IPS DF 6.9 (cell line): Measurements from ENCODE around the gene SLC13A1.

Source experiments
- DNase-seq: peaks from one replicate; pipeline ENCODE4 v3.0.0-alpha.2; 2013; ENCODE audit warnings: low read depth, low spot score
- H3K27ac ChIP-seq: one replicate; pipeline ENCODE4 v1.5.1; 2013; ENCODE audit warnings: low read length, control low read depth
- H3K27me3 ChIP-seq: 2 replicates; pipeline ENCODE4 v1.6.1; 2013; ENCODE audit warnings: mild to moderate bottlenecking, low read length; ENCODE audit not compliant: control insufficient read depth, insufficient read depth
- H3K36me3 ChIP-seq: 2 replicates; pipeline ENCODE4 v1.6.1; 2013; ENCODE audit warnings: low read length; ENCODE audit not compliant: control insufficient read depth, insufficient read depth
- H3K4me1 ChIP-seq: 2 replicates; pipeline ENCODE4 v1.6.1; 2013; ENCODE audit warnings: low read length; ENCODE audit not compliant: control insufficient read depth, insufficient read depth
- H3K4me3 ChIP-seq: 2 replicates; pipeline ENCODE4 v1.5.1; 2013; ENCODE audit warnings: mild to moderate bottlenecking, low read length
- H3K9me3 ChIP-seq: 2 replicates; pipeline ENCODE4 v1.6.1; 2013; ENCODE audit warnings: low read length, inconsistent platforms; ENCODE audit not compliant: control insufficient read depth, insufficient read depth
- WGBS: extraction: QIAGEN DNeasy Blood & Tissue Kit; methylation state at CpG from one replicate; pipeline ENCODE4 v1.1.7; 2013; ENCODE audit warnings: mixed read lengths, missing lambda C conversion rate; ENCODE audit not compliant: insufficient read length, insufficient coverage; 5-methylcytosine and 5-hydroxymethylcytosine counted together

SLC13A1 gene

DNA sequence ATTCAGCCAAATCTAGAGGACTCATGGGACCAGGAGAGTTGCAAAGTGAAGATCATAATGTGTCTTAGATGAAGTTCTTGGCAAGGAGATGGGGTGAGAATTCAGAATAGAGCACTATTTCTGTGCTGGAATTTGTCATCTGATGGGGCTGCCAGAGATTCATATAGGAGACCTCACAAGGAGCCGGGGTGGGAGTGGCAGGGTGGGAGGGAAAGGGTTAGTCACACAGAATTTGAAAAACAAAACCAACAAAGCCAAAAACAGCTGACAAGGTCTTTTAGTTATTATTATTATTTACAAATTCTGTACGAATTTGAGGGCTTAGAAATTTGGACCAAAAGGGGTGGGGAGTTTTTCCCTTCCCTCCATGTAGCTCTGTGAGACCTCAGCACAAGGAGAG lies 1.7 kb downstream of the SLC13A1 start:
- Histone ChIP-seq H3K4me3 (no peak overlapping the region), H3K27ac (no peak overlapping the region), H3K27me3 (no peaks in the 10 kb centered on the region), H3K36me3 (no peaks in the 10 kb centered on the region), H3K4me1 (no peaks in the 10 kb centered on the region), H3K9me3 (no peaks in the 10 kb centered on the region)
- DNase-seq: no peak
- no CpG with 5 or more reads among the region's 2 CpGs for WGBS

DNA sequence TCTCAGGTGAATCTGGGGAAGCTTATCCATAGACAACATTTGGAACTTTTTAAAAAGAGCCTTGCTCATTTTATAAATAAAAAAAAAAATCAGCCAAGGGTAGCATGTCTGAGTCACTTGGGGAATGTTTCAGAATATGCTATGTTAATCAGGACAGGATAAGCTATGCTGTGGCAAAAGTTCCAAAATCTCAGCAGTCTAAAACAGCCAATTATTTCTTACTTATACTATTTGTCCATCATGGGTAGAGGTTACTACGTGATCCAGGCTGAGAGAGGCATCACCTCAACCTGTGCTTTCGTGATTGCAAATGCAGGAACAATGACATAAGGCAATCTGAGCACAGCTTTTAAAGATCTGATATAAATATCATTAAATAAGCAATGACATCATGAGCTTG lies 6.5 kb downstream of the SLC13A1 start:
- Histone ChIP-seq H3K4me1 (no peaks in the 10 kb centered on the region), H3K36me3 (no peaks in the 10 kb centered on the region), H3K27me3 (no peaks in the 10 kb centered on the region), H3K27ac (no peak overlapping the region), H3K4me3 (no peak overlapping the region), H3K9me3 (no peaks in the 10 kb centered on the region)
- no peak for DNase-seq
- no CpG with 5 or more reads among the region's 2 CpGs for WGBS

DNA sequence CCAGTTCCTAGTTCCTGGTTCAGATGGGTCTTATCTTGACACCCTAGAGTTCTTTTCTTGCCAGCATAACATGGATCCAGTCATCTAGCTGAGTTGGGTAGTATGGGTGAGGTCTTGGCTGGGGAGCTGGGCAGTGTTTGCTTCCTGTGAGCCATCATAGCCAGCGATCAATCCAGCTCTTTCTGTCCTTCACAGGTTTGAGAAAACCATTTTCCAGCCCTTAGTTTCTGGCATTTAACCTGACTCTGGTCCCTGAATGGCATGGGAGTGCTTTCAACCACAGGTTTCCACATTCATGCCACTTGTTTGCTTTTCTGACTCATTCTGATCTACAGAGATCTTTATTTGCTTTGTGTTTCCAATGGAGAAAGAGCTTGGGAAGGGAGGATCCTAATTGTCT lies 8.6 kb downstream of the SLC13A1 start:
- no peak overlapping the region for H3K4me3 ChIP-seq
- H3K27me3 ChIP-seq: no peaks in the 10 kb centered on the region
- H3K36me3 ChIP-seq: no peaks in the 10 kb centered on the region
- H3K4me1 ChIP-seq: no peaks in the 10 kb centered on the region
- no peak for DNase-seq
- H3K9me3 ChIP-seq: no peaks in the 10 kb centered on the region
- no peak overlapping the region for H3K27ac ChIP-seq
- no CpG with 5 or more reads among the region's 1 CpG for WGBS

DNA sequence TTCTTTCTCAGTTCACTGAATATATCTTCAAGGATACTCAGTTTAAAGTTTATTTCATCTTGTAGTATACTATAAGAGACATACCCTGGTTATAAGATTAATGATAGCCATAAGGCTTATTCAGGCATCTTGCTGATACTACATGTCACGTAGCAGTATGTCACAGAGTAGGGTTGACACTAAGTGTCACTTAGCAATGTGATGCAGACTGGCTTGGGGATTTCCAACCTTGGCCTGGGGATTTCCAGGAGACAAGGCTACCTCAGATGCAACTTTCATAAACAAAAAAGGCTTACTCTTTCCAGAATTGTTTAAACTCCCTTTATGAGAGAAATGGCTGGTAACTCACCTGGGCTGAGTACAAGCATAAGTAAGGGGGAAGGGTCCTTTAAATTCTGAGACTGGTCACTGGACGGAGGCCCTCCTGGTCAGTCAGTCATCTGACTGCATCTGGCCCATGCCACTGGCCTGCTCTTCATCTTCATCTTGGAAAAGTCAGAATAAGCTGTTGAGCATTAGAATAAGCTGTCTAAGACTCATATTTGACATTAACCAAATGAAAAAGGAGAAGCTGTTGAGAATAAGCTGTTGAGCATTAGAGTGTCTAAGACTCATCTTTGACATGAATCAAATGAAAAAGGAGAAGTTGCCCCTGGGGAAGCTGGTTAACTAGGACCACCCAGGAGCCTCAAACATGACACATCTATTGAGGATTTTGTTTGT lies 9.5 kb downstream of the SLC13A1 start:
- WGBS: no CpG with 5 or more reads among the region's 2 CpGs
- no peak overlapping the region for H3K4me3 ChIP-seq
- no peaks in the 10 kb centered on the region for H3K27me3 ChIP-seq
- no peak overlapping the region for H3K27ac ChIP-seq
- DNase-seq: no peak
- no peaks in the 10 kb centered on the region for H3K9me3 ChIP-seq
- no peaks in the 10 kb centered on the region for H3K36me3 ChIP-seq
- H3K4me1 ChIP-seq: no peaks in the 10 kb centered on the region

DNA sequence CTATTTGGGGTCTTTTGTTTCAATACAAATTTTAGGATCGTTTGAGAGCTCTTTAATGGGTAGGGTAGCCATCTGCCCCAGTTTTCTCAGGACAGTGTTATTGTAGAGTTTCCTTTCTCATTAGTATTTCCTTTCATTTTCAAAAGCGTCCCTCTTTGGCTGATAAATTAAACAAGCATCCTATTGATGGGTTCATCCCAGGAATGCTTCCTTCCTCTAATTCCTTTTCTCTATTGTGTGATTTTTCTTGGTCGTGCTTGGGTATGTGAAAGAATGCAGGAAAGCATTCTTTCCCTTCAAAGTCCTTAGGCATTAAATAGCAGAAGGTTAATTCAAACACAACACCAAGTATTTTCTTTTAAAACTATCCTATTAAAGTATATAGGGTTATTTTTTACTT lies 14.0 kb downstream of the SLC13A1 start:
- H3K9me3 ChIP-seq: no peaks in the 10 kb centered on the region
- no peak overlapping the region for H3K4me3 ChIP-seq
- no CpG with 5 or more reads among the region's 3 CpGs for WGBS
- H3K27me3 ChIP-seq: no peaks in the 10 kb centered on the region
- H3K27ac ChIP-seq: no peak overlapping the region
- H3K4me1 ChIP-seq: no peaks in the 10 kb centered on the region
- H3K36me3 ChIP-seq: no peaks in the 10 kb centered on the region
- DNase-seq: no peak

DNA sequence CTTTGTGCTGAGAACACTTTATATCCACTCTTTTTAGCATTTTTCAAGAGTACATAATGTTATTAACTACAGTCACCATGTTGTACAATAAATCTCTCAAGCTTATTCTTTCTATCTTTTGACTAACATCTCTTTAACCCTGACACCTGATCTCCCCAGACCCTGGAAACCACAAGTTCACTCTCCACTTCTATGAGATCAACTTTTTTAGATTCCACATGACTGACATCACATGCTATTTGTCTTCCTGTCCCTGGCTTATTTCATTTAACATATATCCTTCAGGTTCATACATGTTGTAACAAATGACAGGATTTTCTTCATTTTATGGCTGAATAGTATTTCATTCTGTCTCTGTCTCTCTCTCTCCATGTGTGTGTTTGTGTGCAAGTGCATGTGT lies 15.5 kb downstream of the SLC13A1 start:
- Histone ChIP-seq H3K4me1 (no peaks in the 10 kb centered on the region), H3K9me3 (no peaks in the 10 kb centered on the region), H3K36me3 (no peaks in the 10 kb centered on the region), H3K27me3 (no peaks in the 10 kb centered on the region), H3K27ac (no peak overlapping the region), H3K4me3 (no peak overlapping the region)
- no peak for DNase-seq

DNA sequence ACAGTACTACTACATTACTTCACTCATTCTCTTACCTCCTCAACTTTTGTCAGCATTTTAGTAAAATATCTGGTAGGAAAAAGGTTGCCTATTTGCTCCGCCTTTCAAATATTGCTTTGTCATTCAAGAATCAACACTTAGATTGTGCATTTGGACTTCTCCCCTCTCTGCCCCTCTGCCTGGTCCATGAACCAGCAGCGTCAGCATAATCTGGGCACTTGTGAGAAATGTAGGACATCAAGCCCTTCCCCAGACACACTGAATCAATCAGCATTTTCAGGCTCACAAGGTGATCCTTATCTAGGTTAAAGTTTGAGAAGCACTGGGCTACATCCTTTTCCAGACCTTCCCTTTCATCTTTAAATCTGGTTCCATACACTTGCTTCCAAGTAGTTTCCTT lies 16.3 kb downstream of the SLC13A1 start:
- WGBS: no CpG with 5 or more reads among the region's 2 CpGs
- no peak overlapping the region for H3K27ac ChIP-seq
- H3K9me3 ChIP-seq: no peaks in the 10 kb centered on the region
- no peaks in the 10 kb centered on the region for H3K27me3 ChIP-seq
- H3K36me3 ChIP-seq: no peaks in the 10 kb centered on the region
- DNase-seq: no peak
- no peak overlapping the region for H3K4me3 ChIP-seq
- no peaks in the 10 kb centered on the region for H3K4me1 ChIP-seq

DNA sequence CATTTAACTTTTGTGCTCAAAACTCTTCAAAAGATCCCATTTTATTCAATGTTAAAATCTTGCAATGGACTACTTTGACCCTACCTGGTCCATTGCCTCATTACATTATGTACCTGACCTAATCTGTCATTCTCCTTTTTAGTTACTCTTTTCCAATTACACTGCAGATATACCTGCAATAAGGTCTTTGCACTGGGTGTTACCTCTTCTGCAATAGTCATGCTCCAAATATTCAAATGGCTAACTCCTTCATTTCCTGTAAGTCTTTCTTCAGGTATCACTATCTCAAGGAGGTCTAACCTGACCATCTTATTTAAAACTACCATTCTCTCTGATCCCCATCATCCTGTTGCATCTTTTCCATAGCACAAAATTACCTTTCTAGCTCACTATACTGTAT lies 22.3 kb downstream of the SLC13A1 start:
- Histone ChIP-seq H3K27me3 (no peaks in the 10 kb centered on the region), H3K4me3 (no peak overlapping the region), H3K4me1 (no peaks in the 10 kb centered on the region), H3K9me3 (no peaks in the 10 kb centered on the region), H3K27ac (no peak overlapping the region), H3K36me3 (no peaks in the 10 kb centered on the region)
- no peak for DNase-seq

DNA sequence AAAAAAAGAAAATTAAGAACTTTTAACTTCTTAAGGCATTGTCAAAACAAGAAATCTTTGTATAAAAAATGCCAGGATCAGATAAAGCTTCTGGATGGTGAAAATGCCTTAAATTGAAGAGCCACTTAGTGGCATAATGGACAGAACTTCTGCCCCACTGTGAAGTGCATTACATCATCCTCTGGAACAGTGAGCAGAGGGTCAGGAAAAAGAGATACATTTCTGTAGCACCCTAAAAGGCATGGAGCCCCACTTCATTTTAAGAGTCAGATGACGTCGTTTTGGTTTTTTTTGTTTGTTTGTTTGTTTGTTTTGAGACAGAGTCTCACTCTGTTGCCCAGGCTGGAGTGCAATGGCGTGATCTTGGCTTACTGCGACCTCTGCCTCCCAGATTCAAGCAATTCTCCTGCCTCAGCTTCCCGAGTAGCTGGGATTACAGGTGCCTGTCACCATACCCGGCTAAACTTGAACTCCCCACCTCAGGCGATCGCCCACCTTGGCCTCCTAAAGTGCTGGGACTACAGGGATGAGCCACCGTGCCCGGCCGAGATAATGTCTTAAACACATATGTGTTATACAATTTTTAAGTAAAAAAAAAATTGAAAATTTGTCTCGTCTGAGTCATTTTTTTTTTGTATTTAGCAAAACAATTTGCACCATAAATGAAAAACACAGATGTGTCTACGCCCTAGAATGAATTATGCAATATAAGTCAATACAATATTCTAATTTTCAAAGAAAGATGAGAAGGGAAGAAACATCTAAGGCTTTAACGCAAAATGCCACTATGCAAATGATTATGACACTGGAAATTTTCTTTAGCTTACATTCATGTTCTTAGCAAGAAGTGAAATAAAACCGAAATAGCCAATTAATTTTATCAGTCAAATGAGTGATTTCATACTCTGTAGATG lies 29.2 kb downstream of the SLC13A1 start:
- H3K9me3 ChIP-seq: no peaks in the 10 kb centered on the region
- H3K27ac ChIP-seq: no peak overlapping the region
- no CpG with 5 or more reads among the region's 15 CpGs for WGBS
- H3K27me3 ChIP-seq: no peaks in the 10 kb centered on the region
- DNase-seq: no peak
- H3K4me1 ChIP-seq: no peaks in the 10 kb centered on the region
- H3K4me3 ChIP-seq: no peak overlapping the region
- no peaks in the 10 kb centered on the region for H3K36me3 ChIP-seq

DNA sequence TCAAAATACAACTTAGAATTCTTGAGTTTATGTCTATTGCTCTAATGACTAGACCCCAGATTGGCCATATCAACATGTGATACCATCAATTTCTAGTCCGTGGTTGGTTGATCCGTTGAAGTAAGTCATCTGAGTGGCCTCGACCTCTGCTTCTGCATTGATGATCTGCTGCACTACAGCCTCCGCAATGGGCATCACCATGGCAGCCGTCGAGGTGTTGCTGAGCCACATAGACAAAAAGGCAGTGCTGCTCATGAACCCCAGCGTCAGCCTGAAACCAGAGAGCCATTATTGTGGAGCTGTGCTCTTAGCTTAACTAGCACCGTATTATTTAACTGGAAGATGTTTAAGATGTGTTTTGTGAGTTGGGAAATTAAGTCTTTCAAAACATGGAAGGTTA lies 30.7 kb downstream of the SLC13A1 start:
- Histone ChIP-seq H3K9me3 (no peaks in the 10 kb centered on the region), H3K27me3 (no peaks in the 10 kb centered on the region), H3K4me3 (no peak overlapping the region), H3K27ac (no peak overlapping the region), H3K36me3 (no peaks in the 10 kb centered on the region), H3K4me1 (no peaks in the 10 kb centered on the region)
- no CpG with 5 or more reads among the region's 8 CpGs for WGBS
- DNase-seq: no peak

DNA sequence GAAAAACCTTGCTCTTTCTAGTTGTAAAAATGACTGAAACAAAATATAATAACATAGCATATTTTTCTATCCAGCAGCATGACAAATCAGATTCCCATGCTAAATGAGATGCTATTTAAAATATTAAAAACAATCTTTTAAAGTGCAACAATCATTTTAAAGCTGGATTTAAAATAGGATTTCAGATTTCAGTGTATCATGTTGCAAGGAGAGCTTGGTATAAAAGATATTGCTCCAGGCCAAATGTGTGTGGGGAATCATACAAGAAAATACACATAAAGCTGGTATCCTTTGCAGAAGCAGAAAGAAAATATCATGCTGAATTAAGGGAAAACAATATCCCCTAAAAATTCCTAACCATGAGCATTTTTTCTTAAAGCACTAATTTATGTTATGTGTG lies 42.2 kb downstream of the SLC13A1 start:
- Histone ChIP-seq H3K4me1 (no peaks in the 10 kb centered on the region), H3K9me3 (no peaks in the 10 kb centered on the region), H3K27ac (no peak overlapping the region), H3K36me3 (no peaks in the 10 kb centered on the region), H3K4me3 (no peak overlapping the region), H3K27me3 (no peaks in the 10 kb centered on the region)
- DNase-seq: no peak
